ENCODE measurements around the gene RNF17.

GRCh38 chr13:24742294-24742693 is 21.7 kb upstream of the RNF17 start:
- no peak for TF ChIP-seq POLR2A (IDR thresholded peaks at IDR 0.05)
- no peak for TF ChIP-seq CTCF (IDR thresholded peaks at IDR 0.05)
- no peak for TF ChIP-seq POLR2AphosphoS5 (IDR thresholded peaks at IDR 0.05)
